ENCODE measurements around the gene GH1.
"Not testable (repeated sequence)": the region's sequence is repeated elsewhere in the genome, so short reads cannot be mapped to it uniquely, and the experiment has no call there.

GH1 gene

DNA sequence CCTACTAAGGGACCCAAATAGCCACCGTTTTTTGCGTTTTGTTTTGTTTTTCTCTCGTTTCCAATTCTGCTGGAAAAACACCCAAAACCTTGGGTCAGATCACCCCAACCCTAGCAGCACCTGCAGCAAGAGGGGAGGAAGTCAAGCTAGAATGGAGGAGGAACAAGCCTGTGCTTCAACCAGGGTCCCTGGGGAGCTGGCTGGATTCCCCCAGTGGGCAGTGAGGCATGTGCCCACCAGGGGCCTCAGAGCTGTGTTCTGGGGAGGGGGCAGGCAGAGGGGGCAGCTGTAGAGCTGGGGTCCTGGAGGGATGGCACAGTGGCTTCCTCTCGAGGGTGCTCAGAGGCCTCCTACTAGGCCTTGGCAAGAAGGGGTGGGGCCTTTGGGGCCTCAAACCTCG, 7.0 kb upstream of the GH1 start:
- DNase-seq, result no peak

- not testable (repeated sequence) for DNase-seq
Measured at GRCh38 chr17:63922402-63922801, 3.8 kb upstream of the GH1 start.

DNA sequence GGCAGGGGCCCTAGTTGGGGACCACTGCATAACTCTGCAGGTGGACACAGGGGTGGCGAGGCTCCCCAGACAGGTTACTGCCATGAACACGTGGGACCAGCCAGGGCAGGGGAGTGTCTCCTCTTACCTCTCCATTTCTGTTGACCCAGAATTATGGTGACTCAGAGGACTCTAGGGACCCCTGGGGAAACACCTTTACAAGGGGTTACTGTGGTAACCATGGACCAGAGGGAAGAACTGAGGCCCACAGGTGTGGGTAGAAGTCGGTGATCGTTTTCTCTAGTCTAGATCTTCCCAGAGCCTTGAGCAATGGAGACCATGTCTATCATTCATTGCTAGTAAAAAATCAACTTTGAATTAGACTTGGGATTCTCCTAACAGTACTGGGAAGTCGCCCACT, 2.1 kb upstream of the GH1 start:
- not testable (repeated sequence) for DNase-seq

DNA sequence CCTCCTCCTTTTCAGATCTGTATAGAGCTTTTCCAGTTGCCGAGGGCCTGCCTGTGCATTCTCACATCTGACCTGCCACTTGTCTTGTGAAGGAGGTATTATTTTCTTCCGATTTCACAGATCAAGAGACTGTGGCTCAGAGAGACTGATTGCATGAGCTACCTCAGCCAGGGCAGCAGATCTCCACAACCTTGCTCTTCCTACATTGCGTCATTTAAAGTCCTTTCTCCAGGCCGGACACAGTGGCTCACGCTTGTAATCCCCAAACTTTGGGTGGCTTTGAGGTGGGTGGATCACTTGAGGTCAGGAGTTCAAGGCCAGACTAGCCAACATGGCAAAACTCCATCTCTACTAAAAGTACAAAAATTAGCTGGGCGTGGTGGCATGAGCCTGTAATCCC, 1.4 kb upstream of the GH1 start:
- not testable (repeated sequence) for DNase-seq

GRCh38 chr17:63919311-63919723, 678 bp upstream of the GH1 start:
- DNase-seq, result peak in 8 of 14 donors; percentile 2 to 39 (median 8)

DNA sequence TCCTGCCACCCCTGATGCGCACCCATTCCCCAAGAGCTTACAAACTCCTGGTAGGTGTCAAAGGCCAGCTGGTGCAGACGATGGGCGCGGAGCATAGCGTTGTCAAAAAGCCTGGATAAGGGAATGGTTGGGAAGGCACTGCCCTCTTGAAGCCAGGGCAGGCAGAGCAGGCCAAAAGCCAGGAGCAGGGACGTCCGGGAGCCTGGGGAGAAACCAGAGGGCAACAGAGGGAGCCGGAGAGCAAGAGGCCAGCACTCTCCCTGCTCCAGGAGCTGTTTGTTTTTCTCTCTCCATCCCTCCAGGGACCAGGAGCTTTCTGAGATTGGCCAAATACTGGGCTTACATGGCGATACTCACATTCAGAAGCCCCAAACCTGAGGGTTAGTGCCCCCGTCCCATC, 334 bp downstream of the GH1 start:
- DNase-seq, result no peak

DNA sequence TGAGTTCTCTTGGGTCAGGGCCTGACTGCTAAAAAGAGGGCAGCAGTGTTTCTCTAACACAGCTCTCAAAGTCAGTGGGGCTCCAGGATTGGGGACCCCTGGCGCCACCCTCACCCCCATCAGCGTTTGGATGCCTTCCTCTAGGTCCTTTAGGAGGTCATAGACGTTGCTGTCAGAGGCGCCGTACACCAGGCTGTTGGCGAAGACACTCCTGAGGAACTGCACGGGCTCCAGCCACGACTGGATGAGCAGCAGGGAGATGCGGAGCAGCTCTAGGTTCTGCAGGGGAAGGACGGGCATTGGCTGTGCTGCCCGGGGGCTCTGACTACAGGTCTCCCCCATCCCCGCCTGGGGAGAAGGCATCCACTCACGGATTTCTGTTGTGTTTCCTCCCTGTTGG, 993 bp downstream of the GH1 start:
- DNase-seq, result no peak

DNA sequence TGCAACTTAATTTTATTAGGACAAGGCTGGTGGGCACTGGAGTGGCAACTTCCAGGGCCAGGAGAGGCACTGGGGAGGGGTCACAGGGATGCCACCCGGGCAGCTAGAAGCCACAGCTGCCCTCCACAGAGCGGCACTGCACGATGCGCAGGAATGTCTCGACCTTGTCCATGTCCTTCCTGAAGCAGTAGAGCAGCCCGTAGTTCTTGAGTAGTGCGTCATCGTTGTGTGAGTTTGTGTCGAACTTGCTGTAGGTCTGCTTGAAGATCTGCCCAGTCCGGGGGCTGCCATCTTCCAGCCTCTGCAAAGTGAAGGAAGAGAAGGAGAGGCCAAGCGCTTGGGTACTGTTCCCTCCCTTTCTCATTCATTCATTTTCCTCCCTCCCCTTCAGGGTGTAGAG, 1.4 kb downstream of the GH1 start:
- DNase-seq, result not testable (repeated sequence)

DNA sequence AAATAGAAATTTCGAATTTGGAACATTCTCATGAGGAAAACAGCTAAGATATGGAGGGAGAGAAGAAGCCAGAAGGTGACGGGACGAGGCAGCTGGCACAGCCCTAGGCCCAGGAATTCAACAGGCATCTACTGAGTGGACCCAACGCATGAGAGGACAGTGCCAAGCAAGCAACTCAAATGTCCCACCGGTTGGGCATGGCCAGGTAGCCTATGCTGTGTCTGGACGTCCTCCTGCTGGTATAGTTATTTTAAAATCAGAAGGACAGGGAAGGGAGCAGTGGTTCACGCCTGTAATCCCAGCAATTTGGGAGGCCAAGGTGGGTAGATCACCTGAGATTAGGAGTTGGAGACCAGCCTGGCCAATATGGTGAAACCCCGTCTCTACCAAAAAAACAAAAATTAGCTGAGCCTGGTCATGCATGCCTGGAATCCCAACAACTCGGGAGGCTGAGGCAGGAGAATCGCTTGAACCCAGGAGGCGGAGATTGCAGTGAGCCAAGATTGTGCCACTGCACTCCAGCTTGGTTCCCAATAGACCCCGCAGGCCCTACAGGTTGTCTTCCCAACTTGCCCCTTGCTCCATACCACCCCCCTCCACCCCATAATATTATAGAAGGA, 2.0 kb downstream of the GH1 start:
- no peak for DNase-seq

GRCh38 chr17:63915753-63916152, 2.9 kb downstream of the GH1 start:
- not testable (repeated sequence) for DNase-seq

DNA sequence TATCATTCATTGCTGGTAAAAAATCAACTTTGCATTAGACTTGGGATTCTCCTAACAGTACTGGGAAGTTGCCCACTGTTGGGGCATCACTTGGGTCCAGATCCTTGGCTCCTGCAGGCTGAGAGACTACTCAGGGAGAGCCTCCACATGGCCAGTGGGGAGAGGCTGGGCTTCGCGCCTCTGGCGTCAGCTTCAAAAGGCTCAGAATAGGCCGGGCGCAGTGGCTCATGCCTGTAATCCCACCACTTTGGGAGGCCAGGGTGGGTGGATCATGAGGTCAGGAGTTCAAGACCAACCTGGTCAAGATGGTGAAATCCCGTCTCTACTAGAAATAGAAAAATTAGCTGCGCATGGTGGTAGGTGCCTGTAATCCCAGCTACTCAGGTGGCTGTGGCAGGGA, 4.2 kb downstream of the GH1 start:
- no peak for DNase-seq

DNA sequence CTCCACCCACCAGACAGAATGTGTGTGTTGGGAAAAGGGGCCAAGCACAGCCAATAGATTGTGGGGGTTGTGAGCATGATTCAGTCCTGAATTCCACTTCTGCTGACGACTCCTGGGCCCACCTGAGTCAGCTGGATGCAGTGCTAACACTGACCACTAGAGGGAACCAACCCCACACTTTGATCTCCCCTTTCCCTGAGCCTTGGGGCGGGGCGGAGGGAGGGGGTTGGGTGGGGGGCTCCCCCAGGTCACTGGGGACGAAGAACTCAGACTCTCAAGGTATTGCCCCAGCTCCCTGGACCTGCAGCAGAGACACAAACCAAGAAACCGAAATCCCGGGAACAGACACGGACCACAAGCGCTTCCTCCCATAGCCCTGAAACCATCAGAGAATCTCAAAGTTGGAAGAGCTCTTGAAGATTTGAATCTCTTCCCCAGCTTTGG, 7.0 kb downstream of the GH1 start:
- DNase-seq, result peak in 3 of 14 donors; percentile 1 to 13 (median 5)

- no peak for DNase-seq
Measured at GRCh38 chr17:63911041-63911635, 7.5 kb downstream of the GH1 start, which contains the start of gene CSHL1. TSS of gene CSHL1 (minus strand) at chr17:63911258. CDS start at chr17:63911196, 62 bp downstream.

- no peak for DNase-seq
Measured at GRCh38 chr17:63910096-63910495, 8.5 kb downstream of the GH1 start.

DNA sequence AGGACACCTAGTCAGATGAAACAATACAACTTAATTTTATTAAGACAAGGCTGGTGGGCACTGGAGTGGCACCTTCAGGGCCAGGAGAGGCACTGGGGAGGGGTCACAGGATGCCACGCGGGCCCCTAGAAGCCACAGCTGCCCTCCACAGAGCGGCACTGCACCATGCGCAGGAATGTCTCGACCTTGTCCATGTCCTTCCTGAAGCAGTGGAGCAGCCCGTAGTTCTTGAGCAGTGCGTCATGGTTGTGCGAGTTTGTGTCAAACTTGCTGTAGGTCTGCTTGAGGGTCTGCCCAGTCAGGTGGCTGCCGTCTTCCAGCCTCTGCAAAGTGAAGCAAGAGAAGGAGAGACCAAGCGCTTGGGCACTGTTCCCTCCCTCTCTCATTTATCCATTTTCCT, 9.1 kb downstream of the GH1 start:
- not testable (repeated sequence) for DNase-seq

- DNase-seq, result not testable (repeated sequence)
Measured at GRCh38 chr17:63907161-63907778, 11.4 kb downstream of the GH1 start.

GRCh38 chr17:63904796-63905195, 13.8 kb downstream of the GH1 start:
- not testable (repeated sequence) for DNase-seq

DNA sequence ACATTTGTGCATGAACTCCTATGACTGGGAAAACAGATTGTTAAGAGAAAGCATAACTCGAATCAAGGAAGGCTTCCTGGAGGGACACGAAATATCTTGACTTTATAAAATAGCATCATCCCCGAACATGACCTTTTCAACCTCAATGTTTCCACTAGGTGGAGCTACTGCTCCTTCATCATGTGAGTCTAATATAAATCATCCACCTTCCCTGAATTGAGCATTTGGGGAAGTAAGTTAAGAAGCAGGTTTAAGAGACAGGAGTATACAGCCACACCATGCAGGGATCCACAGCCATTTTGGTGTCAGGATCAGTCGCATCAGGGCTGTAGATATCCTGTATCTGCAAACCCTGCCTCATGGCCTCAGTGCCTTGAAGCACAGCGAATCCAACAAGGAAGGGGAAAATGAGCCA, 14.8 kb downstream of the GH1 start:
- DNase-seq, result not testable (repeated sequence)

GRCh38 chr17:63901971-63902370, 16.7 kb downstream of the GH1 start:
- not testable (repeated sequence) for DNase-seq

GRCh38 chr17:63898899-63899798, 19.5 kb downstream of the GH1 start:
- not testable (repeated sequence) for DNase-seq

GRCh38 chr17:63896524-63897354, 21.9 kb downstream of the GH1 start, which contains the start of gene CSH1:
TSS of gene CSH1 (minus strand) at chr17:63896574. CDS start at chr17:63896511, 63 bp downstream.
- DNase-seq, result not testable (repeated sequence)

DNA sequence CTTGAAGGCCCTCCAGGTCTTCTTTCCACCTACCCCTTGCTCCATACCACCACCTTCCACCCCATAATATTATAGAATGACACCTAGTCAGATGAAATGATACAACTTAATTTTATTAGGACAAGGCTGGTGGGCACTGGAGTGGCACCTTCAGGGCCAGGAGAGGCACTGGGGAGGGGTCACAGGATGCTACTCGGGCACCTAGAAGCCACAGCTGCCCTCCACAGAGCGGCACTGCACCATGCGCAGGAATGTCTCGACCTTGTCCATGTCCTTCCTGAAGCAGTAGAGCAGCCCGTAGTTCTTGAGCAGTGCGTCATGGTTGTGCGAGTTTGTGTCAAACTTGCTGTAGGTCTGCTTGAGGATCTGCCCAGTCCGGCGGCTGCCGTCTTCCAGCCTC, 23.8 kb downstream of the GH1 start:
- DNase-seq, result not testable (repeated sequence)
